ENCODE measurements around the gene DFFB.

The DFFB gene

GRCh38 chr1:3828391-3828790 is 28.9 kb upstream of the DFFB start:
- DNase-seq (ENCODE audit: low read depth in 2 of 3, low spot score in 1 of 3), result no peak

- DNase-seq (ENCODE audit: low read depth in 2 of 3, low spot score in 1 of 3), result no peak
Observed at GRCh38 chr1:3831689-3832088, 25.6 kb upstream of the DFFB start.

DNA sequence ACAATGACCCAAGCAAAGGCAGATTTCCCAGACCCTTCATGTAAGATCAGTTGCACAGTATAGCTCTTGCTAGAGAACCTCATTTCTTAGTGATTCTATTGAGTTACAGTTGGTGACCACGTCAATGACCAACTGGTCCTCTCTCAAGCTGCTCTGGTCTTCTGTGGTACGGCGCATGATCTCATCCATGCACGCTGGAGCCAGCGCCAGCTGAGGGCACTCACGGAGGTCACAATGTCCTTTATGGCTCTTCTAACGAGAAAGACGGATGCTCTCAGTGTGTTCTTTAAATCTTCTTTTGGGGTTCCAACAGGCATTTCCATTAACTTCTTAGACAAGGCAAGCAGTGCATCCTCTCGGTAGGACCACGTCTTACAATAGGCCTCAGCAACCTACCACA is 22.6 kb upstream of the DFFB start:
- DNase-seq (ENCODE audit: low read depth in 2 of 3, low spot score in 1 of 3), result no peak

- no peak for DNase-seq (ENCODE audit: low read depth in 2 of 3, low spot score in 1 of 3)
Observed at GRCh38 chr1:3836421-3836820, 20.9 kb upstream of the DFFB start.

DNA sequence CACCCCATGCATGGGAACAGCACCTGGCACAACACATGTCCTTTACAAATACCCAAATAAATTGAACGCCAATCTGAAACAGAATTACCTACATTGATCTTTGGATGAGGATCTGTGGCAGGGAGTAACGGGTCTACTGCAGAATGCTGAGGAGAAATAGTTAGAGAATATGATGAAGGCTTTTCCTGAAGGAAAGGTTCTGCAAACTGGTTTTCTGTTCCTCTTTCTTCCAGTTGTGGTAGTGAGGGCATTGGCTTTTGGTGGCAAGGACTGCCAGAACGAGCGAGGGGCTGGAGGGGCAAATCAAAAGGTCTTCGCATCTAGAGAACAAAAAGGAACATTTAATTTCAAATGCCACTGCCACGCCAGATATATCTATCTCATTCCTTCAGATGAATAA is 20.1 kb upstream of the DFFB start:
- DNase-seq (ENCODE audit: low read depth in 2 of 3, low spot score in 1 of 3), result no peak

DNA sequence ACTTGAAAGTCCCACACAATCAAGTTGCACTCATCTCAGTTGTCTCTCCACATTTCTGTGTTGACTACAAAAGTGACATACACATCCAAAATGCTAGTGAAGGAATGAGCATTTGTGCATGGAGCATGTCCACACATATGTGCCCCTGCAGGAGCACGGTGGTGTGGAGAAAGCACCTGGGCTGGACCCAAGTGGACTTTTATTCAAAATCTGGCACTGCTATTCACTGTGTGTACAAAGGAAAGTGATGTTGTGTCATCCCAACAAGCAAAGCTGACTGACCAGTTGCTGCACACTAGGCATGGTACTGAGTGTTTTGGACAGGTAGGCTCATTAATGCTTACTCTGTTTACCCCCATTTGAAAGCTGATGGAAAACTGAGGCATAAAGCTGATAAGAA is 19.6 kb upstream of the DFFB start:
- no peak for DNase-seq (ENCODE audit: low read depth in 2 of 3, low spot score in 1 of 3)

DNA sequence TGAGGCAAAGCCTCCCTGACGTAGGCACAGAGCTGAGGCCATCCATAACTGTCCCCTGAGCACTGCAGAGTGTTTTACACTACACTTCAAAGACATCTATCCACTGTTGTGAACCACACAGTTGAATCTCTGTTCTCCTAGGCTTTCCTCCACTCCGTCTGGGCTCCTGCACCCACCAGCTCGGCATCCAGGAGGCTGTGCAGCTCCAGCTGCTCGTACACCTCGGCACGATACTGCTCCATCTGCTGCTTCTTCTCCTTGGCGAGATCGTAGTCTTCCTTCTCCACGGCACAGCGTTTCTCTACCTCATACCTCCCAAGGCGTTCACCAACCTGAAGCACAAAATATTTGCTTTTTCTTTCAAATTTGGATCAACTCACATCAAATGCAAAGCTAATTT is 18.5 kb upstream of the DFFB start:
- no peak for DNase-seq (ENCODE audit: low read depth in 2 of 3, low spot score in 1 of 3)

DNA sequence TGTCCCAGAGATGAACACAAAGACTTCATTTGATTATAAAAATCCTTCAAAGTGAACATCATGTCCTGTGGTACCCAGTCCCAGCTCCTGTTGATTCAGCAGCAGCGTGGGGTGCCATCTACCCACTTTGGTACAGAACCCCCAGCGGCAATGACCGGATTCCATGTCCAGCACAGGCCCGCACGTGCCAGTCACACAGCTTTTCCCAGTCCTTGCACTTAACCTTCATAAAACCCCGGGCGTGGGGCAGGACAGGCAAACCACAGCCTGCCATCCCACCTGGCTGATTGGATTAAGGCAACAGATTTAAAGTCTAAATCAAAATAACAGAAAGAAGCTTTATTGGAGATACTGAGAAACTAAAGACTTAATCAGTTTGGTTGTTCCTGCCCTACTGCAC is 15.8 kb upstream of the DFFB start:
- DNase-seq (ENCODE audit: low read depth in 2 of 3, low spot score in 1 of 3), result no peak

DNA sequence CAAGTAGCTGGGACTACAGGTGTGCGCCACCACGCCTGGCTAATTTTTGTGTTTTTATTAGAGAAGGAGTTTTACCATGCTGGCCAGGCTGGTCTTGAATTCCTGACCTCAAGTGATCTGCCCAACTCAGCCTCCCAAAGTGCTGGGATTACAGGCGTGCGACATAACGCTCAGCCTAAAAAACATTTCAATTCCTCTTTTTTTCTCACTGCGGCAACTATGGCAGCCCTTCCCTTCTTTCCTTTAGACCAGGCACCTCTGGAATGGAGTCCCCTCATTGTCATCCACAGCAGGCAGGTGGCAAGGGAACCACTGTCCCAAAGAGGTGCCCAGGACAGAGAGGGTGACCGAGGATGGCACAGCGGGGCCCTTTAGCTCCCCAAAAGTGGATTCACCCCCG is 14.4 kb upstream of the DFFB start:
- DNase-seq (ENCODE audit: low read depth in 2 of 3, low spot score in 1 of 3), result no peak

- DNase-seq (ENCODE audit: low read depth in 2 of 3, low spot score in 1 of 3), result no peak
Observed at GRCh38 chr1:3846541-3846940, 10.7 kb upstream of the DFFB start.

- DNase-seq (ENCODE audit: low read depth in 2 of 3, low spot score in 1 of 3), result no peak
Observed at GRCh38 chr1:3847081-3847480, 10.2 kb upstream of the DFFB start.

DNA sequence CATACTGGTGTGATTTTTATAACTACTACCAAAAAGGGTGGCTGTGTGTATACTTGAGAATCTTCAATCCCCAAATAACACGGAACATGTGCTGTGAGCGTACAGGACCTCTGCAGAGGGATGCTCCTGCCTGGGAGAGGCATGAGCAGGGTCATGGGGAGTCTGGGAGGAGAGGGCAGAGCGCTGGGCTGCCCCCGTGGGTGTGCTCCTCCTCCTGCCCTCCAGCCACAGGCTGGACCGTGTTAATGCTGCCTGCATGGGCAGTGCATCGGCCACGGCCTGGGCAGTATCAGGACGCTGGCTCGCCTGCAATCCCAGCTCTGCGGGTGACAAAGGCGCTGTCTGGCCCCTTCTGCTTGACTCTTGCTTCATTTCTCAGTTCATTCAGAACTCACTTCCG is 6.4 kb upstream of the DFFB start:
- DNase-seq (ENCODE audit: low read depth in 2 of 3, low spot score in 1 of 3), result no peak

DNA sequence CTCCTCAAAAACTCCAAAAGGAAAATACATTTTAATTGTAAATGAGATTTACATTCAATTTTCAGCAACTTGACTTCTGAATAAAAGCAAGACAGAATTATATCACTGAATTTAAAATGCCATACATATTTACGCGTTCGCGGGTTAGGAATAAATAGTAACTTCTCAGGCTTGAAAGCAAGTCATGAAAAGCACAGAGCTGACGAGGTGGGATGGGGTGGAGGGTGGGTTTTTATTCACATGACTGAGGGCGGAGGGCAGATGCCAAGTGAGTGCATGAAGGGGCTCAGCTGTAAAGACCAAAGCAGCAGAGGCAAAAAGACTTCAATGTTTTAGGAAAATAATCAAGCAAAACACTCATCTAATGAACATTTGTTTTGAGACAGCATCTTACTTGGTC is 6.0 kb upstream of the DFFB start:
- no peak for DNase-seq (ENCODE audit: low read depth in 2 of 3, low spot score in 1 of 3)

- DNase-seq (ENCODE audit: low read depth in 2 of 3, low spot score in 1 of 3), result no peak
Observed at GRCh38 chr1:3852091-3852490, 5.2 kb upstream of the DFFB start.

DNA sequence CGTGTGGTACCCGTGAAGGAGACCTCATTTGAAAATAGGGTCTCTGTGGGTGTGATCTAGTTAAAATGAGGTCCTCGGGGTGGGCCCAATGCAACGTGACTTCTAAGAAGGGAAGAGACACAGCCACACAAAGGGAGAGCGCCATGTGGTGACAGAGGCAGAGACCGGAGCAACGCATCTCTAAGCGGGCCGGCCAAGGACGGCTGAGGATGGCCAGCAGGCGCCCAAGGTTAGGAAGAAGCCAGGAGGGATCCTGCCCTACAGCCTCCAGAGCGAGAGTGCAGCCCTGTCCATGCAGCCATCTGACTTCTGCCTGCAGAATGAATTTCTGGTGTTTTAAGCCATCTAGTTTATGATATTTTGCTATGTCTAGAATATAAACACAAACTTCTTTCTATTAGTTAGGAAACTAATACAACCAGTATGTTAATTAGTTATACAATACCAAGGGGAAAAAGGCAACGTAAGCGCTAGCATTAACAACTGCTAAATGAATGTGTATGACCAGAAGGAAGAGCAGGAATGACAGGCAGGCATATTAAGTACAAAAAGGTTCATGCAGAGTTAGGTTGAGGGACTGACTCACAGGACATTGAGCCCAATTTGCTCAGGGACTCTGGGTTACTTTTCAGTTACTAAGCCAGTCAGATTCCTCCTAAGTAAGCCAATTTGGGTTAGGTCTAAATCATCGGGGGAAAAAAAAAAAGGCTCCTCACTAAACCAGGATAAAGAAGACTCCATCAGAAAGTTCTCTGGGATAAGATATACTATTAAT is 4.4 kb upstream of the DFFB start:
- DNase-seq (ENCODE audit: low read depth in 2 of 3, low spot score in 1 of 3), result no peak

DNA sequence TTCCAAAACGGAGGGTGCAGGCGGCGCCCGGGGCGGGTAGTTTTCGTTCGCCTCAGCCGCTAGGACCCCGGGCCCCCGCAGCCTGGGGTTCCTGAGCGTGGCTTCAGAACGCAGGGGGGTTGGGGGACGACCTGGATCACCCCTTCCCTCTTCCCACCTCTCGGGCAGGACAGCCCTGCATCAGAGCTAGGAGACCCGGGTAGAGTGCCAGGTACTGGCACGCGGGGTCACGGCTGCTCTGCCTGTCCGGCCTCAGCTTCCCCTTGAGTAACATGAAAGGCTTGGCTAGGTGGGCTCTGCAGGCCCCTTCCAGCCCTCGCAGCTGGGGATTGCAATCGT is 484 bp downstream of the DFFB start:
- no peak for DNase-seq (ENCODE audit: low read depth in 2 of 3, low spot score in 1 of 3)

DNA sequence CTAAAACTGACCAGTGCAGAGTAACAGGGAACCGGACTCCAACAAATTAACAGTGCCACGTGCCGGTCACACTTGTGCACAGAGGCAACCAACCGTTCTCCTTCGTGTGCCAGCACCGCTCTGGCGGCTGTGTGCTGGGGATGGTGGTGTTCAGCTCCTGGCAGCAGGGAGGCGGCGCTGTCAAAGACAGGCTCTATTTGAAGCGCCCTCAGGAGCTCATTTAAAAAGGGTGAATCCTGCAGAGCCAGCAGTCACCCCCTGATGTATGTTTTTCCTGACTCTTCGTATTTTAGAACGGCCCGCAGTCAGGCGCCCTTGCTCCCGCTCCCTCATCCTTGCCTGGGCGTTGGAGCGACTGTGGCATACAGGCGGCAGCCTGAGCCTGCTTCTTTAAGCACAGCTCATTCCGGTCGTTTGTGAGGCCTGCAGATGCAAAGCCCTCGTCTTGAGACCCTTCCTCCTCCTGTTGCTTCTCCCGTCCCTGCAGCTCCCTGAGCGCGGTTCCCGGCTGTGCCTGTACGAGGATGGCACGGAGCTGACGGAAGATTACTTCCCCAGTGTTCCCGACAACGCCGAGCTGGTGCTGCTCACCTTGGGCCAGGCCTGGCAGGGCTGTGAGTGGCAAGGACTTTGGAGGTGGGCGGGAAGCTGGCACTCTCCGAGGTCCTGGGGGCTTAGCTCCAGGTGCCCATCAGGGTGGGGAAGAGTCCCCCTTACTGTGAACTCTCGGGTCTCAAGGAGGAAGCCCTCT is 1.1 kb downstream of the DFFB start:
- DNase-seq (ENCODE audit: low read depth in 2 of 3, low spot score in 1 of 3), result no peak

- DNase-seq (ENCODE audit: low read depth in 2 of 3, low spot score in 1 of 3), result no peak
Observed at GRCh38 chr1:3863231-3863935, 6.1 kb downstream of the DFFB start.

DNA sequence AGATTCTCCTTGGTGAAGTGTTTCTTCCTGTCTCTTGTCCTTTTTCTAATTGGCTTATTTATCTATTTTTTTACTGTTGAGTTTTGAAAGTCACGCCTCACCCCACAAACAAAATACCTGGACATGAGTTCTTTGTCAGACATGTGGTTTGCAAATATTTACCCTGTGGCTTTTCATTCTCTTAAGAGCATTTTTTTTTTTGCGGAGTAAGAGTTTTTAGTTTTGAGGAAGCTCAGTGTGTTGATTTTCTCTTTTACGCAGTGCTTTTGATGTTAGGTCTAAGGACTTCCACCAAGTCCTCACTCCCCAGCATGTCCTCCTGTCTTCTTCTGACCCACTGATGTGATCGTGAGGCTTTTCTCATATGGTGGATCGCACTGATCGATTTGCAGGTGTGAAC is 7.6 kb downstream of the DFFB start:
- DNase-seq (ENCODE audit: low read depth in 2 of 3, low spot score in 1 of 3), result no peak

GRCh38 chr1:3865606-3866160 is 8.4 kb downstream of the DFFB start:
- no peak for DNase-seq (ENCODE audit: low read depth in 2 of 3, low spot score in 1 of 3)

GRCh38 chr1:3868464-3869006 is 11.3 kb downstream of the DFFB start:
- DNase-seq (ENCODE audit: low read depth in 2 of 3, low spot score in 1 of 3), result no peak

Data from stimulated activated CD4-positive, alpha-beta T cell treated with anti-CD3 and anti-CD28 coated beads, Interleukin-12 subunit alpha, Interleukin-12 subunit beta, amount 100 ng/mL, for 48 hours (primary cell).